NCI-H2029 treated with DMSO at 0.1 percent for 48 hours (cell line): ENCODE data around the gene NEK6.
A peak's percentile ranks its signal among the peaks of the same experiment; 100 is the strongest.

ENCODE experiments used
- DNase-seq: peaks from one replicate; lab custom pipeline; 2025; lab: John Stamatoyannopoulos, UW

Gene NEK6

GRCh38 chr9:124296796-124297550 lies 39.2 kb downstream of the NEK6 start:
- DNase-seq = no peak

DNA sequence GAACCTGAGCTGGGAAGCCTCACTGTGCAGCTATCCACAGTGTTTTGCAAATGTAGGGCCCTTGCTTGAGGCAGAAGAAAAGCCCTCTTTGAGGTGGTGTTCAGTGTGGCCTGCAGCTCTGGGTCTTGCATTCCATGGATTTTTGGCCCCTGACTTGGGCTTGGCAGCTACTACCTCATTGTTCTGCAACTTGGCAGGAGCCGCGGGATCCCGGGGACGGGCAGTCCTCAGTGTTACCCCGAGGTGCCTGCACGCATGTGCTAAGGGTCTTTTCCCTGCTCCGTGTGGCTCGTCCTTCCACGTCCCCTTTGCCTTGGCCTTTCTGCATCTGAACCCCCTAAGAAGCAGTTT lies 39.8 kb downstream of the NEK6 start:
- no peak for DNase-seq

GRCh38 chr9:124297915-124298645 lies 40.3 kb downstream of the NEK6 start:
- no peak for DNase-seq

- no peak for DNase-seq
Measured at GRCh38 chr9:124298646-124299235, 41.0 kb downstream of the NEK6 start.

- DNase-seq = no peak
Measured at GRCh38 chr9:124299515-124300090, 41.9 kb downstream of the NEK6 start.

GRCh38 chr9:124300312-124300711 lies 42.6 kb downstream of the NEK6 start:
- no peak for DNase-seq

DNA sequence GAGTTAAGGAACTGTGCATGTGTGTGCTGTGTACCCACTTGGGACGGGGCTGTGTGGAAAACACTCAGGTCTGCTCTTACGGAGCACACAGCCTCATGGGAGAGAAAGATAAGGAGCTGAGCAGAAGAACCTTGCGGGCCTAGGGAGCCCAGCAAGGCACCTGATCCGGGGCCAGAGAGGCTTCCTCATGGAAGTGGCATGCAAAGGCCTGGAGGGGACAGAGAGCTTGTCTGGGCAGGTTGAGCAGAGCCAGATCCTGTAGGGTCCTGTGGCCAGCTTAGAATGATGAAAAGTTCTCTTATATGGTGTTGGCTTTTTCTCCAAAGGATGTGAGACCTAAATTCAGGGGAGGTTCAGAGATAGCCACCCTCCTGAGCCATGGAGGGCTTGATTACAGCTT lies 45.2 kb downstream of the NEK6 start:
- no peak for DNase-seq

GRCh38 chr9:124303762-124304161 lies 46.0 kb downstream of the NEK6 start:
- DNase-seq = no peak

GRCh38 chr9:124304285-124304684 lies 46.5 kb downstream of the NEK6 start:
- DNase-seq = no peak

DNA sequence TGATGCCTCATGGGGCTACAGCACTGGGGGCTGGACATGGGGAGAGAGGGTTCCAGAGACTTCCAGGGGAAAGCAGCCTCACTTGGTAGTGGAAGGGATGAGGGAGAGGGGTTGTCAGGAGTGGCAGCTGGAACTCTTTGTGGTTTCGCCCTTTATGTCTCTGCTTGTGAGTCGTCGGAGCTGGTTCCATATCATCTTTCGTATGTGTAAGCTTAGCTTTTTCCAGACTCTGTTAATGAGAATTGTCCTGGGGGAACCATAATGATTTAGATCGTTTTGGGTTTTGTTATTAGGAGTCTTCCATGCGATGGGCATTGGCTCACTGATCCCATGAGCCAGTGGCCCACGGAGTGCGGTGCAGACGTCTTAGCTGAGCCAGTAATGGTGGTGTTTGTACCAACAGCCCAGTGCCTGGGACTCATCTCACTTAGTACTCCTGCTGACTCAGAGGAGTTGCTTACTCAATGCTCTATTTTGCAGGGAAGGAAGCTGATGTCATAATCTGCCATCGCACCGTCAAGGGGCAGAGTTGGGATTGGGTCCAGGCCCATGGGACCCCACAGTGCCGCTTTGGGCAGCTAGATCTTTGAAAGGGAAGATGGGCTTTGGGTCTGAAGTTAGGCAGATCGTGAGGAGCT lies 48.5 kb downstream of the NEK6 start:
- DNase-seq = no peak

DNA sequence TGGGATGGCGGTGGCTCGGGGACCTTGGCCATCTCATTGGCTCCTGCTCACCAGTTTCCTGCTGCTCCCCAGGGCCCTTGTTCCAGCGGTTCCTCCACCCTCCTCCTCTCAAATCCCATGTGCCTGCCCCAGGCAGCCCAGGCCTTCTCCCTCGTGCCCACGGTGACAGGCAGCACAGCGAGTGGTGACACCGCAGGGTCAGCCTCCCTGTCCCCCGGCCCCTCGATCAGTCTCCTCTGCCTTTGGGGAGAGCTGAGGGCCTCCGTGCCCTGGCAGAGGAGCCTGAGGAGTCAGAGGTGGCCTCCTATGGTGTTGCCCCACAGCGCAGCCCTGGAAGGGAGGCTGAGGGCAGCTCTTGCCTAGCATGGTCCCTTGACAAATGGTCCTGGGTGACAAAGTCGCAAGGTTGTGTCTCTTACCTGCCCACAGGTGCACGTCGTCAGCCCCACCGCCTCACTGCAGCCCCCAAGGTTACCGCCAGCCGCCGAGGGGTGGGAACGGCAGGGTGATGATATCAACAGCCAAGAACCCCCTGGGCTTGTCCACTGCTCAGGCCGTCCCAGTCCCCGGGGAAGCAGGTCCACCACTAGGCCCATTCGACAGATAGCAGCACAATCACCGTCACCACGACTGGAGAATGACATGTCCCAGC lies 49.8 kb downstream of the NEK6 start:
- no peak for DNase-seq

GRCh38 chr9:124308606-124309491 lies 51.1 kb downstream of the NEK6 start:
- DNase-seq = no peak

- no peak for DNase-seq
Measured at GRCh38 chr9:124309667-124310084, 51.9 kb downstream of the NEK6 start.

DNA sequence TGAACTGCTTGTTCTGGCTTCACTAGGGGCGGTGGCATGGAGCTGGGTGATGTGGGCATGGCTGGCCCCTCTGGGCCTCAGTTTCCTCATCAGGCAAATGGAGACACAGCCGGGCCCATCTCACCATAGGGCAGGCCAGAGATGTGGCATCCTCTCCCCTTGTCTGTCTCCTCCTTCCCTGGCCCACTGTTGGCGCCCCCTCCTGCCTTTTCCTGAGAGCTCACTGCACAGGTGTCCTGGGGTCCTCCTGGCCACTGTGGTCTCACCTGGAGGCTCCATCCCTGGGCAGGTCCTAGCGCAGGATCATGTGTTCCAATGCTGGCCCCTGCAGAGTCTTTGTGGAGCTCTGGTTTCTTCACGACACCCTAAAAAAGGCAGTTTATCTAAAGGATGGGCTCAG lies 53.5 kb downstream of the NEK6 start:
- no peak for DNase-seq

- no peak for DNase-seq
Measured at GRCh38 chr9:124312290-124313265, 54.8 kb downstream of the NEK6 start.

DNA sequence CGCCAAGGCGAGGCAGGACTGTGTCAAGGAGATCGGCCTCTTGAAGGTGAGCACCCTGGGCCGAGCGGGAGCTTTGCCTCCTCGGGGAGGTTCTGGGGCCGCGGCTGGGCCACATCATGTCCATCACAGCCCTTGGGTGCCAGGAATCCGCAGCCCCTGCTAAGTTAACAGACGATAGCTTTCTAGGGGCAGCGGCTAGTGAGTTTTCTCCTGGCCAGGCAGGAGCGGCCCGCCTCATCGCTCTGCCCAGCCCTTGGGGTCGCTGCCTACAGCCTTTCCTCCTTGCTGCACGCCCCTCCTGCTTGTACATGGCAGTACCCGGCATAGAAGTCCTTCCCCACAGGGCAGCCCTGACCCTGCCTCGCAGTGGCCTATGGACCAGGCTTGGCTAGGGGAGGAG lies 56.2 kb downstream of the NEK6 start:
- no peak for DNase-seq

GRCh38 chr9:124315882-124316281 lies 58.1 kb downstream of the NEK6 start:
- DNase-seq = no peak

GRCh38 chr9:124320062-124320973 lies 62.6 kb downstream of the NEK6 start:
- peak; percentile 55 for DNase-seq

GRCh38 chr9:124321416-124321815 lies 63.7 kb downstream of the NEK6 start:
- no peak for DNase-seq
